BJ (cell line): Measurements from ENCODE around the gene ERCC6L2. TPM values are rescaled to one million over a fixed set of nuclear protein-coding genes. Genes with fewer than 3 reads are reported as not detected.

ENCODE experiments used
- CTCF ChIA-PET: fragments of 350-600 bp; formaldehyde crosslinking; extraction: SDS; loops from one replicate; lab custom pipeline; 2021; ENCODE audit warnings: antibody characterized with exemption, inconsistent platforms; lab: Yijun Ruan, JAX
- POLR2A ChIA-PET: fragments of 300-600 bp; sonication (Branson Sonifier 250); formaldehyde crosslinking; extraction: SDS; loops from one replicate; lab custom pipeline; 2021; ENCODE audit warnings: antibody characterized with exemption; lab: Charles Lee
- DNase-seq: peaks from one replicate; pipeline ENCODE4 v3.0.0-alpha.2; 2011; ENCODE audit warnings: low read depth
- H3K27me3 ChIP-seq: 2 replicates; pipeline ENCODE4 v1.6.0; 2011; ENCODE audit warnings: low read length; ENCODE audit not compliant: control insufficient read depth, insufficient read depth
- H3K36me3 ChIP-seq: 2 replicates; pipeline ENCODE4 v1.5.1; 2011; ENCODE audit warnings: low read length; ENCODE audit not compliant: control insufficient read depth, insufficient read depth
- H3K4me3 ChIP-seq: 2 replicates; pipeline ENCODE4 v1.5.1; 2011; ENCODE audit warnings: low read depth, mild to moderate bottlenecking, control low read depth, low read length
- polyA plus RNA-seq: library from polyadenylated mRNA; depleted of rRNA; stranded (reverse); fragments of >200 nt; gene quantifications from 2 replicates; pipeline ENCODE4 v1.2.3, GENCODE V29; 2011
- TF ChIP-seq, protein P1 (sequence below): IDR thresholded peaks from 2 replicates; pipeline ENCODE4 v1.5.1; 2011; ENCODE audit warnings: low read depth, mild to moderate bottlenecking, control low read depth, inconsistent platforms, low read length, moderate library complexity; ENCODE audit not compliant: insufficient read depth

The ERCC6L2 gene
- polyA plus RNA-seq, 1 experiment, result 12.0 TPM

DNA sequence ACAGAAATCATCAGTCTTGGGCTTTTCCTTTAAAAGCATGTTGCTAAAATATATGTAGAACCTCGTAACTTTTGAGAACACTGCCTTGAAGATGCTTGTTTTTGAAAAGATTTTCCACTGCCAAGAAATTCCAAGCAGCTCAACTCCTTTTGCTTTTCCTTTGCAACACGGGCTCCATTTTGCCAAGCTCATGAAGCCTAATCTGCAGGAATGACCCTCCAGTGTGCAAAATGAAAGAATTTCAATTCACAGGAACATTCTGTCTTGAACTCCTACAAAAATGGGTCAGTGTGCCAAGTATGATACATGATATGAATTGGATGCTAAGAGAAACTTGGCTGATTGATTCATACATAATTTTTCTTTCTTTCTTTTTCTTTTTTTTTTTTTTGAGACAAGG lies 35.4 kb upstream of the ERCC6L2 start:
- CTCF ChIA-PET, result no interaction called here
- POLR2A ChIA-PET, result no interaction called here
- H3K27me3 ChIP-seq, result no peaks in the 10 kb centered on the region
- TF ChIP-seq, protein P1, sequence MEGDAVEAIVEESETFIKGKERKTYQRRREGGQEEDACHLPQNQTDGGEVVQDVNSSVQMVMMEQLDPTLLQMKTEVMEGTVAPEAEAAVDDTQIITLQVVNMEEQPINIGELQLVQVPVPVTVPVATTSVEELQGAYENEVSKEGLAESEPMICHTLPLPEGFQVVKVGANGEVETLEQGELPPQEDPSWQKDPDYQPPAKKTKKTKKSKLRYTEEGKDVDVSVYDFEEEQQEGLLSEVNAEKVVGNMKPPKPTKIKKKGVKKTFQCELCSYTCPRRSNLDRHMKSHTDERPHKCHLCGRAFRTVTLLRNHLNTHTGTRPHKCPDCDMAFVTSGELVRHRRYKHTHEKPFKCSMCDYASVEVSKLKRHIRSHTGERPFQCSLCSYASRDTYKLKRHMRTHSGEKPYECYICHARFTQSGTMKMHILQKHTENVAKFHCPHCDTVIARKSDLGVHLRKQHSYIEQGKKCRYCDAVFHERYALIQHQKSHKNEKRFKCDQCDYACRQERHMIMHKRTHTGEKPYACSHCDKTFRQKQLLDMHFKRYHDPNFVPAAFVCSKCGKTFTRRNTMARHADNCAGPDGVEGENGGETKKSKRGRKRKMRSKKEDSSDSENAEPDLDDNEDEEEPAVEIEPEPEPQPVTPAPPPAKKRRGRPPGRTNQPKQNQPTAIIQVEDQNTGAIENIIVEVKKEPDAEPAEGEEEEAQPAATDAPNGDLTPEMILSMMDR, result no peak
- H3K36me3 ChIP-seq, result no peaks in the 10 kb centered on the region
- no peak overlapping the region for H3K4me3 ChIP-seq
- no peak for DNase-seq

DNA sequence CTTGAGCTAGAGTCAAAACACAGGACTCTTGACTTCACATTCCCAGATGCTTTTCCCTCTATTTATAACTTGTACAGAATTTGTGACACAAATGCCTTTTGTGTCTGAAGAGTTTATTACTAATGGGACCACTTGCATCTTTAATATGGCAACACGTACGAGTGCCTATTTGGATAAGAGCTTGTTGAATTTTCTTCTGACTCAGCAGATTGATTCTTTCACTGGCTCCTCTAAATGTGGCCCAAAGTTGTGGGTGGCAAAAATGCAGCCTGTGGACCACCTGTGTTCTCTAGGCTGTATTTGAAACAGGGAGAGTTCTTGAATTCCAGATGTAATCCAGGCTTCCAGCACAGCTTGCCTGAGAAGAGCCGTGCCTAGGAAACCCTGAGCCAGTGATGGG lies 34.1 kb upstream of the ERCC6L2 start:
- Histone ChIP-seq H3K4me3 (no peak overlapping the region), H3K36me3 (no peaks in the 10 kb centered on the region), H3K27me3 (no peaks in the 10 kb centered on the region)
- TF ChIP-seq, protein P1, result no peak
- ChIA-PET POLR2A (no interaction called here), CTCF (no interaction called here)
- no peak for DNase-seq

DNA sequence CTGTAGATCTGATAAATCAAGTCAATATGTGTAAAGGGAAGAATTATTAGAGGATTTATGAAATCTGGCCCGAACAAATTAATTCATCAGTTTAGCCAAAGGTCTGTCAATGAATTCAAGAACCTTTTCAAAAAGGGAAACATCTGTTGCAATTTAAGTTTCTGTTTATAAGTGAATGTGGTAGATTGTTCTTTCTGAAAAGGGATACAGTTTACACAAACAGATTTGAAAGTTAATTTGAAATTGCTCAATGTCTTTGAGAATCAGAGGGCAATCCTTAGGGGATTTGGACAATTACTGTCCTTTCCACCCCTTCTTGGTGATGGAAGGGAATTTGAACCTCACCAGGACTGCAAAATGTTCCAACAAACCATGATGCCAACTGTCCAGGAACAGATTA lies 29.7 kb upstream of the ERCC6L2 start:
- ChIA-PET CTCF (interaction anchor here (1.1 kb wide), 1 partner anchor 12 kb away, joined by 3 read pairs; no protein-coding TSS in a partner anchor), POLR2A (no interaction called here)
- DNase-seq, result no peak
- Histone ChIP-seq H3K36me3 (no peaks in the 10 kb centered on the region), H3K4me3 (no peak overlapping the region), H3K27me3 (no peaks in the 10 kb centered on the region)
- TF ChIP-seq, protein P1, result no peak

DNA sequence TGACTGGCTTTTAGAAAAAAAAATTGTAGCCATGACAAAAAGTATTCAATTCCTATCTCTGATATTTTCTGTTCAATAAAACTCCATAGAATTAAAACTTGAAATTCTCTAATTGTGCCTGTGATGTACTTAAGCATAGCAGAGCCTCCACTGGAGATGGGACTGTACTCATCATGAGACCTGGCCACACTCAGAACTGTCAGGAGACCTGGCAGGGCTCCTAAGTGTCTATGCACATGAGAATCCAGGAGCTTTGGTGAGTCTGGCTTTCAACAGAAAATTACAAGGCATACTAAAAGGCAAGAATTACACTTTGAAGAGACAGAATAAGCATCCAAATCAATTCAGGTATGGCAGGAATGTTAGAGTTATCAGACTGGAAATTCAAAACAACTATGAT lies 26.7 kb upstream of the ERCC6L2 start:
- CTCF ChIA-PET, result interaction anchor here (1.1 kb wide), 1 partner anchor 12 kb away, joined by 3 read pairs; no protein-coding TSS in a partner anchor
- no peaks in the 10 kb centered on the region for H3K36me3 ChIP-seq
- POLR2A ChIA-PET, result no interaction called here
- H3K27me3 ChIP-seq, result no peaks in the 10 kb centered on the region
- DNase-seq, result no peak
- no peak overlapping the region for H3K4me3 ChIP-seq
- TF ChIP-seq, protein P1, result no peak

DNA sequence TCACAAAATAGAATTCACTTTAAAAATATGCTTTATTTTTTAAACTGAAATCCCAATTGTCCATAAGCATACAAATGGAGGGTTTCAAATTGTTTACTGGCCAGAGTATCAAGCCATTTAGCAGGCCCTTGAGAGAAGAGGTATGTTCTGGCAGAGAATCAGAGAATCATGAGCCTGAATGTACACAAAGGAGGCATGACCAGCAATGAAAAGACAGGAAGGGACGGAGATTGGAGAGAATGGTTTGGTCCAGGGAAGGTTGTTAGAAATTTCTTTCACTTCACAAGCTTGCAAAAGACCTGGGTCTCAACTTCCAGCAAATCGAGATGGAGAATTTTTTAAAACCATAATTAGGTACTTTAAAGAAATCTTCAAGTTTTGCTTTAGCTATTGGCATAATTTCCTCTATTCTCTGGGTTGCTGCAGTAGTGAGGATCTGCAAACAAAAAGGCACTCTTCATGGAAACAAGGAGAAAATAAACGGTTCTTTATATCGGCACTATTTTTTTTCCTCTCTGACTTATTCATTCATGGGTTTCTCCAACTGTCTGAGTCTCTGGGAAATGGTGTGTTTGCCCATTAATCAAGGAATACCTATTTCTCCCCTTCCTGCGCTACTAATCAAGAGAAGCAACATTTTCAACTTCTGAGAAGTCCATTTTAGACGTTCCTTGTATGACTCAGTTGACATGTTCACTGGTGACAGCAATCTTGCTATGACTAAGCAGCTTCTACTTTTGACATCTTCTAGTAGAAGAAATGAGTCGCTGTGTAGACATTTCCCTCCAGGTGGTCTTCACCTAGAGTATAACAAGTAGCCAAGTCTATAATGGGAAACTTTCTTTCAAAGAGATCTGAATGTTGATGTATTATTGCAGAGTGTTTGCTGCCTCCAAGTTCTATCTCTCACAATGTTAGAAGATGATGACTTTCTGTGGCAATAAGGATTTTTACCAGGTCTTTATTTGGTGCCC lies 23.1 kb upstream of the ERCC6L2 start:
- Histone ChIP-seq H3K36me3 (no peaks in the 10 kb centered on the region), H3K27me3 (no peaks in the 10 kb centered on the region), H3K4me3 (no peak overlapping the region)
- DNase-seq, result no peak
- ChIA-PET POLR2A (no interaction called here), CTCF (interaction anchor here (0.5 kb wide), 1 partner anchor 25 kb away, joined by 3 read pairs; no protein-coding TSS in a partner anchor)
- TF ChIP-seq, protein P1, result no peak
